ENCODE results near the gene RNF38. TPM values are rescaled to one million over a fixed set of nuclear protein-coding genes. Genes with fewer than 3 reads are reported as not detected.
"Not testable (repeated sequence)": the region's sequence is repeated elsewhere in the genome, so short reads cannot be mapped to it uniquely, and the experiment has no call there.

Gene RNF38
- total RNA-seq, 3 donors from 2014 or later (not counting 1 experiment from before 2014, with no cell fraction given), result 70.9 to 90.0 (median 76.5) TPM

- no peak for DNase-seq
- Histone ChIP-seq H3K4me3 (ENCODE audit: low read length) (no peak overlapping the region), H3K27me3 (ENCODE audit: control insufficient read depth, insufficient read depth, low read length) (no peaks in the 10 kb centered on the region), H3K9me3 (ENCODE audit: control insufficient read depth, insufficient read depth, low read length) (no peaks in the 10 kb centered on the region), H3K27ac (ENCODE audit: low read length) (no peak overlapping the region), H3K36me3 (ENCODE audit: control insufficient read depth, insufficient read depth, low read length) (no peaks in the 10 kb centered on the region), H3K4me1 (ENCODE audit: control insufficient read depth, insufficient read depth, low read length) (no peaks in the 10 kb centered on the region)
- WGBS (ENCODE audit: insufficient coverage), result 94% methylated on average over 24 of the region's 24 CpGs
- intact Hi-C loops (cut with micrococcal nuclease), result no loop called here
- Mint-ChIP-seq H3K27ac (no peak overlapping the region), H3K4me1 (no peaks in the 10 kb centered on the region), H3K4me3 (no peak overlapping the region), H3K36me3 (no peaks in the 10 kb centered on the region), H3K9me3 (no peaks in the 10 kb centered on the region), H3K27me3 (ENCODE audit: low read depth in 2 of 2) (no peaks in the 10 kb centered on the region)
- no peak for TF ChIP-seq CTCF (IDR thresholded peaks at IDR 0.05)
- no peak for ATAC-seq
These were observed 74.8 kb downstream of the RNF38 start for GRCh38 chr9:36325081-36325828.

GRCh38 chr9:36323926-36324325 lies 76.1 kb downstream of the RNF38 start:
- Histone ChIP-seq H3K36me3 (ENCODE audit: control insufficient read depth, insufficient read depth, low read length) (no peaks in the 10 kb centered on the region), H3K27me3 (ENCODE audit: control insufficient read depth, insufficient read depth, low read length) (no peaks in the 10 kb centered on the region), H3K4me1 (ENCODE audit: control insufficient read depth, insufficient read depth, low read length) (no peaks in the 10 kb centered on the region), H3K4me3 (ENCODE audit: low read length) (no peak overlapping the region), H3K27ac (ENCODE audit: low read length) (no peak overlapping the region), H3K9me3 (ENCODE audit: control insufficient read depth, insufficient read depth, low read length) (no peaks in the 10 kb centered on the region)
- Mint-ChIP-seq H3K36me3 (no peaks in the 10 kb centered on the region), H3K27ac (no peak overlapping the region), H3K4me3 (no peak overlapping the region), H3K27me3 (ENCODE audit: low read depth in 2 of 2) (no peaks in the 10 kb centered on the region), H3K4me1 (no peaks in the 10 kb centered on the region), H3K9me3 (no peaks in the 10 kb centered on the region)
- no peak for TF ChIP-seq CTCF (IDR thresholded peaks at IDR 0.05)
- WGBS (ENCODE audit: insufficient coverage), result 65% methylated on average over 12 of the region's 12 CpGs
- DNase-seq (no peak), ATAC-seq (peak in 1 of 3 donors; percentile 30)
- intact Hi-C loops (cut with micrococcal nuclease), result no loop called here

- no peak for TF ChIP-seq CTCF (IDR thresholded peaks at IDR 0.05)
- DNase-seq, result no peak
- Histone ChIP-seq H3K27me3 (ENCODE audit: control insufficient read depth, insufficient read depth, low read length) (no peaks in the 10 kb centered on the region), H3K9me3 (ENCODE audit: control insufficient read depth, insufficient read depth, low read length) (no peaks in the 10 kb centered on the region), H3K4me3 (ENCODE audit: low read length) (no peak overlapping the region), H3K4me1 (ENCODE audit: control insufficient read depth, insufficient read depth, low read length) (no peaks in the 10 kb centered on the region), H3K36me3 (ENCODE audit: control insufficient read depth, insufficient read depth, low read length) (no peaks in the 10 kb centered on the region), H3K27ac (ENCODE audit: low read length) (no peak overlapping the region)
- Mint-ChIP-seq H3K9me3 (no peaks in the 10 kb centered on the region), H3K4me3 (no peak overlapping the region), H3K27me3 (ENCODE audit: low read depth in 2 of 2) (no peaks in the 10 kb centered on the region), H3K36me3 (no peaks in the 10 kb centered on the region), H3K4me1 (no peaks in the 10 kb centered on the region), H3K27ac (no peak overlapping the region)
- intact Hi-C loops (cut with micrococcal nuclease), result no loop called here
- WGBS (ENCODE audit: insufficient coverage), result 90% methylated on average over 3 of the region's 3 CpGs
- no peak for ATAC-seq
These were observed 77.6 kb downstream of the RNF38 start for GRCh38 chr9:36322462-36322861.

GRCh38 chr9:36321903-36322302 lies 78.2 kb downstream of the RNF38 start:
- H3K4me1 ChIP-seq (ENCODE audit: control insufficient read depth, insufficient read depth, low read length); H3K36me3 Mint-ChIP-seq; DNase-seq; H3K9me3 Mint-ChIP-seq; H3K27me3 Mint-ChIP-seq (ENCODE audit: low read depth in 2 of 2); H3K4me3 Mint-ChIP-seq; H3K4me1 Mint-ChIP-seq; H3K9me3 ChIP-seq (ENCODE audit: control insufficient read depth, insufficient read depth, low read length); H3K4me3 ChIP-seq (ENCODE audit: low read length); ATAC-seq; H3K27me3 ChIP-seq (ENCODE audit: control insufficient read depth, insufficient read depth, low read length); H3K36me3 ChIP-seq (ENCODE audit: control insufficient read depth, insufficient read depth, low read length); H3K27ac ChIP-seq (ENCODE audit: low read length); intact Hi-C loops (cut with micrococcal nuclease); H3K27ac Mint-ChIP-seq: not testable (repeated sequence)
- 90% methylated on average over 4 of the region's 4 CpGs for WGBS (ENCODE audit: insufficient coverage)

Measured in natural killer cell (primary cell).